GM12891 (cell line): ENCODE data around the gene RAX.

Experiments
- PAX5 ChIP-seq: IDR thresholded peaks from 2 replicates; pipeline ENCODE4 v1.6.1; 2011; ENCODE audit warnings: low read length, moderate library complexity, mild to moderate bottlenecking; ENCODE audit not compliant: insufficient read depth, severe bottlenecking
- POLR2A ChIP-seq: IDR thresholded peaks from 2 replicates; pipeline ENCODE4 v1.6.1; 2011; ENCODE audit warnings: low read depth, low read length, control low read depth
- POLR2AphosphoS5 ChIP-seq: IDR thresholded peaks from 2 replicates; pipeline ENCODE4 v1.6.1; 2011; ENCODE audit warnings: low read depth, low read length, control low read depth
- POU2F2 ChIP-seq: IDR thresholded peaks from 2 replicates; pipeline ENCODE4 v1.6.1; 2011; ENCODE audit warnings: low read depth, mild to moderate bottlenecking, control low read depth, low read length, moderate library complexity
- SPI1 ChIP-seq: IDR thresholded peaks from 2 replicates; pipeline ENCODE4 v1.6.1; 2011; ENCODE audit warnings: low read depth, low read length, control low read depth
- TAF1 ChIP-seq: IDR thresholded peaks from 2 replicates; pipeline ENCODE4 v1.6.1; 2011; ENCODE audit warnings: low read depth, low read length, control low read depth

- no peak for TF ChIP-seq TAF1
- no peak for TF ChIP-seq POLR2AphosphoS5
- no peak for TF ChIP-seq POLR2A
- TF ChIP-seq PAX5: no peak
- TF ChIP-seq SPI1: no peak
- TF ChIP-seq POU2F2: no peak
Observed at GRCh38 chr18:59308938-59309260, 35.6 kb upstream of the RAX start.
